ENCODE measurements around the gene UPB1.

DNA sequence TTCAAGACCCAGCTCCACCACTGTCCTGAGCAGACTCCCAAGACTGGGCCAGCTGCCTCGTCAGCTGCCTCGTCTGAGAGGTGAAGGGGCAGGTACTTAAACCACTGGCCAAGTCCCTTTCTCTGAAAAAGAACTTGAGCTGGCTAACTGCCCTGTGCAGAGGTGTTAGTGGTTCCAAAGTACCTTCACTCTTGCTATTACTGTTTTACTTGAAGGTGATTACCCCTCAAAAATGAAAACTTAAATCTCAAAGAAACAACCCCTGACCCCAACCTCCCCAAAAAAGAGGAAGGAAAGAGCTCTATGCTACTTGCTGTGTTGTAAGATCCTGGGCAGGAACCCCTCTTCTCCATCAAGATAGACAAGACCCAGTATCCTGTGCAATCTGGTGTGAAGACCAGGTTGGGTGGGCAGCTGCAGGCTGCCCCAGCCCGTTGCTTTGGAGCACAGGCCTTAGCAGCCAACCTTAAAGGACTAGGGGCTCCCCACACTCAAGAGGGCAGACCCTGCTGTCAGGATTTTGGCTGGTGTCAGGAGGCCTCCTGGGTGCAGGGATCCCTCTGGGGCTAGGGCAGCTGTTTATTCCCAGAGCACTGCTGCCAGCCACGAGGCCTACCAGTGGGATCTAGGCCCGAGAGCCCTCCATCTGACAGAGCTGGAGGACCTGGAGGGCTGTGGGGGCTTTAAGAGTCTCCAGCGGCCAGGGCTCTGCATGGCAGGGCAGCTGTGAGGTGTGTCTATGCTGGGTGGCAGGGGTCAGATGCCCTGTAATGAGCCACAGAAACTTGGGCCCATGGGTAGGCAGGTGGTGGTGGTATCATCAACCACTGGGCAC, 46.8 kb downstream of the UPB1 start:
- TF ChIP-seq, protein P1, sequence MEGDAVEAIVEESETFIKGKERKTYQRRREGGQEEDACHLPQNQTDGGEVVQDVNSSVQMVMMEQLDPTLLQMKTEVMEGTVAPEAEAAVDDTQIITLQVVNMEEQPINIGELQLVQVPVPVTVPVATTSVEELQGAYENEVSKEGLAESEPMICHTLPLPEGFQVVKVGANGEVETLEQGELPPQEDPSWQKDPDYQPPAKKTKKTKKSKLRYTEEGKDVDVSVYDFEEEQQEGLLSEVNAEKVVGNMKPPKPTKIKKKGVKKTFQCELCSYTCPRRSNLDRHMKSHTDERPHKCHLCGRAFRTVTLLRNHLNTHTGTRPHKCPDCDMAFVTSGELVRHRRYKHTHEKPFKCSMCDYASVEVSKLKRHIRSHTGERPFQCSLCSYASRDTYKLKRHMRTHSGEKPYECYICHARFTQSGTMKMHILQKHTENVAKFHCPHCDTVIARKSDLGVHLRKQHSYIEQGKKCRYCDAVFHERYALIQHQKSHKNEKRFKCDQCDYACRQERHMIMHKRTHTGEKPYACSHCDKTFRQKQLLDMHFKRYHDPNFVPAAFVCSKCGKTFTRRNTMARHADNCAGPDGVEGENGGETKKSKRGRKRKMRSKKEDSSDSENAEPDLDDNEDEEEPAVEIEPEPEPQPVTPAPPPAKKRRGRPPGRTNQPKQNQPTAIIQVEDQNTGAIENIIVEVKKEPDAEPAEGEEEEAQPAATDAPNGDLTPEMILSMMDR (IDR thresholded peaks at IDR 0.05), result no peak
- TF ChIP-seq POLR2A (IDR thresholded peaks at IDR 0.05) (no peak), EP300 (IDR thresholded peaks at IDR 0.05) (no peak)
